Measurements from ENCODE around the gene DENND1A.

DENND1A gene

GRCh38 chr9:123465304-123465703 lies 464.6 kb downstream of the DENND1A start:
- no peak for DNase-seq (ENCODE audit: low read depth)
- no peak for TF ChIP-seq CTCF (conservative IDR thresholded peaks at IDR 0.05; ENCODE audit: control insufficient read depth, insufficient read depth, low read depth, low read length)

DNA sequence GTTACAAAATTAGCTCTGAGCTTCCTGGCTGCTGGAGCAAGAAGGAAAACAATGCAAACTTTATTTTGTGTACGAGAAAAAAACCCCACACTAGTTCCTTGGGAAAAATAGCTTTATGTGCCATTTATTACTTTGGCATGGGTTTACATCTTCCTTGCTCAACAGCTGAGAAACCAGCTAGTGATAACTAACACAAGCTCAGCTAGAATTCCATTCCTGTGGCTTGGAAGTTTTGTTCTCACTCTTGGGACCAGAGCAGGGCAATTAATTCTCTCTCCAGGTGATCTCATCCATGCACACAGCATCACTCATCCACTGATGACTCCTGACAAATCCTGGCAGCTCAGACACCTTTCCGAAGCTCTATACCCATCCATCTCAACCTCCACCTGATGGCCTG lies 469.8 kb downstream of the DENND1A start:
- no peak overlapping the region for H3K4me3 ChIP-seq (ENCODE audit: control insufficient read depth, low read depth, low read length)
- DNase-seq (ENCODE audit: low read depth): no peak
- TF ChIP-seq CTCF (conservative IDR thresholded peaks at IDR 0.05; ENCODE audit: control insufficient read depth, insufficient read depth, low read depth, low read length): no peak

More at GRCh38 chr9:123465304-123465703, 464.6 kb downstream of the DENND1A start:
- no peak overlapping the region for H3K4me3 ChIP-seq (ENCODE audit: control insufficient read depth, low read depth, low read length)

DNA sequence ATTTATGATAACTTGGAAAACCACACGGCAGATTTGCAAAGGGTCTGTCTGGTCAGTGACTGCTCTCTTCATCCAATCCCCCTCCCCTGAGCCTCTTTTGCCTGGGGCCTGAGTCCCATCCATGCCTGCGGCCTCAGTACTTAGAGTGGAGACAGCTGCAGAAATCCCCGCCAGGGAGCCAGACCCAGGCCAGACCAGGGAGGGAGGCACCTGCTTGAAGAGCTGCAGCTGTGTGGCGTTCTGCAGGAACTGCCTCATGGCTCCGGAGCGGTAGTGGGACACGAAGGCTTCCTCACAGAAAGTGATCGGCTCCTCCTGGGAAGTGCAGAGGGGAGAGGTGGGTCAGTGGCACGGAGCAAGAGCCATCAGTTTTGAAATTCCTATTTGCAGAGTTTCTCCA lies 472.3 kb downstream of the DENND1A start:
- TF ChIP-seq CTCF (conservative IDR thresholded peaks at IDR 0.05; ENCODE audit: control insufficient read depth, insufficient read depth, low read depth, low read length): no peak
- H3K4me3 ChIP-seq (ENCODE audit: control insufficient read depth, low read depth, low read length): no peak overlapping the region
- DNase-seq (ENCODE audit: low read depth): no peak

DNA sequence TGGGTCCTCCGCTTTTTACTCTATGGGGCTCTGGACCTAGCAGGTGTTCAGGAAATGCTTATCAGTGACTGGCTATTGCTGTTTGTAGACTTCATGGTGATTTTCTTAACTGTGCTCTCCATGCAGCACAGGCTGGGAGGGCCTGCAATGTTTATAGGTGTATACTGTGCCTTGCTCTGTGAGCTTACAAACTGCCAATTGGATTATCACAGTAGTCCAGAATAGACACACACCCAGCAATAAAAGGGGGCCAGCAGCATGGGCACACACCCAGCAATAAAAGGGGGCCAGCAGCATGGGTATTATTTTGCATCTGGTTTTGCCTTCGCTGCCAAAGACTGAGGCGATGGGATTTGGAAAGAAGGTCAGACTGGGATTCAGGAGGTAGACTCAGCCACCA lies 473.9 kb downstream of the DENND1A start:
- DNase-seq (ENCODE audit: low read depth): no peak
- H3K4me3 ChIP-seq (ENCODE audit: control insufficient read depth, low read depth, low read length): no peak overlapping the region
- no peak for TF ChIP-seq CTCF (conservative IDR thresholded peaks at IDR 0.05; ENCODE audit: control insufficient read depth, insufficient read depth, low read depth, low read length)

GRCh38 chr9:123455187-123455586 lies 474.7 kb downstream of the DENND1A start:
- H3K4me3 ChIP-seq (ENCODE audit: control insufficient read depth, low read depth, low read length): no peak overlapping the region
- DNase-seq (ENCODE audit: low read depth): no peak
- TF ChIP-seq CTCF (conservative IDR thresholded peaks at IDR 0.05; ENCODE audit: control insufficient read depth, insufficient read depth, low read depth, low read length): no peak

DNA sequence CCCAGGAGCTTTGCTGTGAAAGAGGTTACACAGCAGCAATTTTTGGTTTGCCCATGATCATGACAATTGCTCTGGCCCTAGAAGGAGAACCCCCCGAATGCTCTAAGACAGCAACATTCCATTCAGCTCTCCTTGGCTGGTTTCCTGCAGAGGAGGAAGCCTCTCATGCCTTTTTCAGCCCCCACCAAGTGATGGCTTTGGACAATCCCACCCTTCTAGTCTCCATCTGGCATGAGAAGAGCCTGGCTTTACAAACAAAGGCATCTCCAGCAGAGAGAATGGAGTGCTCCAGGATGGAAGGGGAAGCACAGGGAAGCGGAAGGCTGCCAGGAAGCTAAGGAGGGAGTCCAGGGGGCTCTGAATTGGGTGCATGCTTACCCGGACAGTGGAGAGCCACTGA lies 475.6 kb downstream of the DENND1A start:
- DNase-seq (ENCODE audit: low read depth): no peak
- no peak for TF ChIP-seq CTCF (conservative IDR thresholded peaks at IDR 0.05; ENCODE audit: control insufficient read depth, insufficient read depth, low read depth, low read length)
- H3K4me3 ChIP-seq (ENCODE audit: control insufficient read depth, low read depth, low read length): no peak overlapping the region

DNA sequence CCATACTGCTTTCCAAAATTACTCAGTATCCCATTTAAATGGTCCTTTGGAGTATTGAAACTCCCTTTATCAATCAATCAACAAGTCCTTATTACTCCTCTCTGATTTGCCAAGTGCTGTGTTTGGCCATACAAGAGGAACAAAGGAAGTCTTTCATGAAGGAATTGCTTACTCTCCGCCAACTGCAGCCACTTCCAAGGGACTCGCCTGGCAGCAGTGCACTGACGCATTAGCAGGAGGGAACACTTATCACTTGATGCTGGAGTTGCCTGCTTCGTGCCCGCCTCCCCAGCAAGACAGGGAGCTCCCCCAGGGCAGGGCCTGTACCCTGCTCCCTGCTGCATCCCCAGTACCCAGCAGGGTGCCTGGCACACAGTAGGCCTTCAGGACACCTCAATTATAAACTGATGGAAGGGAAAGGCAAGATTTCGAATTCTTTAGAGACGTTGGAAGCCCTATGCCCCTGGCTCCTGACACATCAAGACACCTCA lies 476.1 kb downstream of the DENND1A start:
- no peak for TF ChIP-seq CTCF (conservative IDR thresholded peaks at IDR 0.05; ENCODE audit: control insufficient read depth, insufficient read depth, low read depth, low read length)
- H3K4me3 ChIP-seq (ENCODE audit: control insufficient read depth, low read depth, low read length): no peak overlapping the region
- DNase-seq (ENCODE audit: low read depth): no peak
